HG02798 (cell line): ENCODE data around the gene BRIP1.
A peak's percentile ranks its signal among the peaks of the same experiment; 100 is the strongest.

Experiments used
- ATAC-seq: cut with Tn5 transposase; IDR thresholded peaks from one replicate; pipeline ENCODE4 v1.9.1; 2021; ENCODE audit warnings: mild to moderate bottlenecking; ENCODE audit not compliant: unreplicated experiment, poor library complexity

BRIP1 gene

DNA sequence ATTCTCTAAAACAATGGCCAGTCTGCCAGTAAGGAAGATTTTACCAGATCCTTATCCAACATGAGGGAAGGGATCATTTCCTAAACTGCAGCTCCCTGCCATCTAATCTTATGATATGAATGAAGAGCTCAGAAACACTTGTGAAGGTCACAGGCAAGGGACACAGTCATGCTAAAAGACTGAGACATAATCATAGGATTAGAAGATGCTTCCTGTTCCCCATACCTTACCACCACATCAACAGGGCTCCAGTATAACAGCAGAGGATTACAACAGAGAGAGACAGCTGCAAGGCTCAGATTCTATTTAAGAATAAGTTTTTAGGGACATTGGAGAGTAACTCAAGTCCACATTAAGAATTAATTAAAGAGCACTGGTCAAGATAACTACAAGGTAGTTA, 93.3 kb downstream of the BRIP1 start:
- ATAC-seq, result no peak

- no peak for ATAC-seq
Observed at GRCh38 chr17:61768405-61768804, 94.9 kb downstream of the BRIP1 start.

DNA sequence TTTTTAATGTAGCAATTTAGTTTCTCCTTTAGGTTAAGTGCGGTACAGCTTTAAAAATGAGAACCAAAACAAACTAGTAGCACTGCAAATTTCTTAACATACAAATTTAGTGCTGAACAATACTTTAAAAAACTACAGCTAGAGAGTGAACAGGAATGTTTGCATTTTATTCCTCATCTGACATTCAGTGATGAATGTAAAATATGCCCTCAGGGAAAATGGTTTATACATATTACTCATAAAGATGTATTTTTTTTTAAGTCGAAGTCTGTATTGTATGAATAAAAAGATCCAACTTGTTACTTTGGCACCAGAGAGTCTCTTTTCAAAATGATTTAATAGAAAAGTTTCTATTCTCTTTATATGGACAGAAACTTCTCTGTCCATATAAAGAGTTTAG, 96.8 kb downstream of the BRIP1 start:
- ATAC-seq, result no peak

DNA sequence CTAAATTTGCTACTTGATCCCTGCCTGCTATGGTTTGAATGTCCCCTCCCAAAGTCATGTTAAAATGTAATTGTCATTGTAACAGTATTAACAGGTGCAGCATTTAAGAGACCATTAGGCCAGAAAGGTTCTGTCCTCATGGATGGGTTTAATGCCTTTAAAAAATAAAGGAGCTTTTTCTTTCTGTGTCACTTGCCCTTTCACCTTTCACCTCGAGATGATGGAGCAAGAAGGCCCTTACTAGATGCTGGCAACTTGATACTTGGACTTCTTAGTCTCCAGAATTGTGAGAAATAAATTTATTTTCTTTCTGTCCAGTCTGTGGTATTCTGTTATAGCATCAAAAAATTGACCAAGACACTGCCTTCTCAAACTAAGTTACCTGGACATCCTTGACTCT, 98.5 kb downstream of the BRIP1 start:
- no peak for ATAC-seq

DNA sequence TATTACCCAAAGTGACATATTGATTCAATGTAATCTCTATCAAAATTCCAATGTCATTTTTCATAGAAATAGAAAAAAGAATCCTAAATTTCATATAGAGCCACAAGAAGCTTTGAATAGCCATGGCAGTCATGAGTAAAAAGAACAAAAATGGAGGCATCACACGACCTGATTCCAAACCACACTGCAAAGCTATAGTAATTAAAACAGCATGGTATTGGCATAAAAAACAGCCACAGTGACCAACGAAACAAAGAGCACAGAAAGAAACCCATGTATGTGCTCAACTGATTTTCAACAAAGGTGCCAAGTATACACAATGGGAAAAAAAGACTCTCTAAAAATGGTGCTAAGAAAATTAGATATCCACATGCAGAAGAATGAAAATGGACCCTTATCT, 101.5 kb downstream of the BRIP1 start:
- ATAC-seq, result no peak

DNA sequence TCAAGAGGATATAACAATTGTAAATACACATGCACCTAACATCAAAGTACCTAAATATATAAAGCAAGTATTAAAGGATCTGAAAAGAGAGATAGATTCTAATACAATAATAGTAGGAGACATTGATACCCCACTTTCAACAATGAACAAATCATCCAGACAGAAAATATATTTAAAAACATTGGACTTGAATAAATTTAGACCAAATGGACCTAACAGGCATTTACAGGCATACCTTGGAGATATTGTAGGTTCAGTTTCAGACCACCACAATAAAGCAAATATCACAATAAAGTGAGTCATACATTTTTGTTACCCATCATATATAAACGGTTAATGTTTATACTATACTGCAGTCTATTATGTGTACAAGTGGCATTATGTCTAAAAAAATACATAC, 104.0 kb downstream of the BRIP1 start:
- ATAC-seq, result no peak

- ATAC-seq, result no peak
Observed at GRCh38 chr17:61758430-61758829, 104.9 kb downstream of the BRIP1 start.

GRCh38 chr17:61757168-61757567, 106.2 kb downstream of the BRIP1 start:
- ATAC-seq, result no peak

- ATAC-seq, result no peak
Observed at GRCh38 chr17:61756561-61756960, 106.8 kb downstream of the BRIP1 start.

- no peak for ATAC-seq
Observed at GRCh38 chr17:61755668-61756067, 107.7 kb downstream of the BRIP1 start.

DNA sequence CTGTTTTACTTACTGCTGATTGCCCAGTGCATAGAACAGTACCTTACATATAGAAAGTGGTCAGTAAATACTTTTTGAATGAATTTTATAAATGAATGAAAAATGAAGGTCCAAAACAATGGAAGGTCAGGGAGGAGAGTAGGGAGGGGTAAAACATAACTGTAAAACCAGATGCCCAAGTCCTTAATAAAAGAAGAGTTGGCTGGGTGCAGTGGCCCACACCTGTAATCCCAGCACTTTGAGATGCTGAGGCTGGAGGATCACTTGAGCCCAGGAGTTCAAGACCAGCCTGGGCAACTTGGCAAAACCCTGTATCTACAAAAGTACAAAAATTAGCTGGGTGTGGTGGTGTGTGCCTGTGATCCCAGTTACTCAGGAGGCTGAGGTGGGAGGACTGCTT, 108.2 kb downstream of the BRIP1 start:
- ATAC-seq, result no peak

GRCh38 chr17:61754124-61754523, 109.2 kb downstream of the BRIP1 start:
- ATAC-seq, result no peak

DNA sequence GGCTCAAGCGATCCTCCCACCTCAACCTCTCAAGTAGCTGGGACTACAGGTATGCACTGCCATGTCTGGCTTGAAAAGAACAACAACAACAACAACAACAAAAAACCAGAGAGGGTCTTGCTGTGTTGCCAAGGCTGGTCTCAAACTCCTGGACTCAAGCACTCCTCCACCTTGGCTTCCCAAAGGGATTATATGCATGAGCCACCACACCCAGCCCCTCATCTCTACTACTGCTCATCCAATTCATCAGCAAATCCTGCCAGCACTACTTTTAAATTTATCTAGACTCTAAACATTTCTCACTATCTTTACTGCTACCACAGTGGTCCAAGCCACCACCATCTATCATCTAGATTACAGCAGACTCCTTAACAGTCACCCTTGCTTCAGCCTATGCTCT, 109.6 kb downstream of the BRIP1 start:
- no peak for ATAC-seq

DNA sequence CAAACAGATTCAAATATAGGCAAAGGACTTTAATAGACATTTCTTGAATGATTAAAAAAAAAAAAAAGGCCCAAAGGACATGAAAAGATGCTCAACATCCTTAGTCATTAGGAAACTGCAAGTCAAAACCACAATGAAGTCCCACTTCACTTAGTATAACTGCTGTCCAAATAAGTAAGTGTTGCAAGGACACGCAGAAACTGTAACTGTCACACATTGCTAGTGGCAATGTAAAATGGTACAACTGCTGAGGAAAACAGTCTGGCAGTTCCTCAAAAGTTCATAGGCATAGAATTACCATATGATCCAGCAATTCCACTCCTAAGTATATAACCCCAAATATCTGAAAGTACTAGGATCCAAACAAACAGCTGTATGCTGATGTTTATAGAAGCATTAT, 112.7 kb downstream of the BRIP1 start:
- ATAC-seq, result peak; percentile 91

- no peak for ATAC-seq
Observed at GRCh38 chr17:61749823-61750404, 113.4 kb downstream of the BRIP1 start.

GRCh38 chr17:61746248-61746985, 116.9 kb downstream of the BRIP1 start:
- ATAC-seq, result no peak

DNA sequence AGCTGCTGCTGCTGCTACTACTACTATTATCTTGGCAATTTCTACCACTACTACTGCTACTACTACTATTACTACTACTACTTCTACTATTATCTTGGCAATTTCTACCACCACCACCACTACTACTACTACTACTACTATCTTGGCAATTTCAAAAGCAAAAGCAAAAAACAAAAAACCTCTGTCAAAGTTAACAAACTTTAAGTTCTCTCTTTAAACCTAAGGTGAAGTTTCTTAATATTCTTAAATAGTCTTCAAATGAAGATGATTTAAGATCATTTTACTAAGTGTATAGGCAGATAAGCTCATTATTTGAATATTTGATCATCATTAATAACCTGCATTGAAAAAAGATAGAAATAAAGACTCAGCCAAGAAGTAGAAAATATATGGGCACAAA, 118.5 kb downstream of the BRIP1 start:
- no peak for ATAC-seq

DNA sequence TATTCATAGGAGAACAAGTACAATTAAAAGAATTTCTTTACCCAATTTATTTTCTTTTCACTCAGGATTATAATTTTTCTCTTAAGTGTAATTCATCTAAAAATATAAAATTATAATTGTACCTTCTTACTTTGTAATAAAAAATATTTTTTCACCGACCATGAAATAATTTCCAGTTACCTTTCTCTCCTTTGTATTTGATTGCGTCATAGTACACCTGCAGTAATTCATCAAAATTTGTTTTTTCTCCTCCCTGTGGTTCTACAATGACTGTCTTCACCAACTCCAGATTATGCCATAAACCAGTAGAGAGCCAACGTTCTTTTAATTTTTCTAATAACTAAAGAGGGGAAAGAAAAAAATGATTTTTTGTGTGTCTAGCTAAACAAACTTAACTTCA, 119.1 kb downstream of the BRIP1 start:
- no peak for ATAC-seq

- no peak for ATAC-seq
Observed at GRCh38 chr17:61743766-61744165, 119.6 kb downstream of the BRIP1 start.

DNA sequence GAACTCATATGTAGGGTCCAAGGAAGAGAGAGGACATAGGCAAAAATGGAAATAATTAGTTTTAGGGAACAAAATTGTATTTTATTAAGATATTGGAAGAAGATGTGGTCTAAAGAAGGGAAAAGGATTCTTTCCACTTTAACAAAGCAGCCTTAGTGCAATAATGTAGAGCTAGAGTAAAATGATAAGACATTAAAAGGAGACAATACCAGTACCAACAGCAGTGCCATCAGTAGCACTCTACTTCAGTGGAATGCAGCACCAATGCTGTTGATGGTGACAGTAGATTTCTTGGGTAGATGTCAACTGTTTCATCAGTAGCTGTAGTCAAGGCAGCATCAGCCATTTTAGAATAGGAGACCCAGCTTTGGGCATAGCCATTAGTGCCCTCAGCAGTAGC, 124.3 kb downstream of the BRIP1 start:
- no peak for ATAC-seq

DNA sequence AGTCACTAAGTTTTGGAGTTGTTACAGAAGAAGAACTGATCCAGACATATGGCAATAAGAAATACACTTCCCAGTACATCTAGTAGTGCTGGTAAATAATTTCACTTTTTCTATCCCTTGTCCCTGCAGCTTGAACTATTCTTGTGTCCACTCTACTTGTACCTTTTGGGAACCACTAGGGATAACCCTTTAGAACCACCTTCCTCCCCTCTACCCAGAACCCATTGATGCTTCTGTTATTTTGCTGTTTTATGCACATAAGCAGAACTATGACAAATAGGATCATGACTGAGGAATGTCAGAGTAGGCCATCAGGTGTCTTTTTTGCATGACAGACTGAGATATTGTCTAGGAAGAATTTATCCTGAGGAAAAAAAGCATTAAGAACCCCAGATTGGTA, 125.1 kb downstream of the BRIP1 start:
- no peak for ATAC-seq

DNA sequence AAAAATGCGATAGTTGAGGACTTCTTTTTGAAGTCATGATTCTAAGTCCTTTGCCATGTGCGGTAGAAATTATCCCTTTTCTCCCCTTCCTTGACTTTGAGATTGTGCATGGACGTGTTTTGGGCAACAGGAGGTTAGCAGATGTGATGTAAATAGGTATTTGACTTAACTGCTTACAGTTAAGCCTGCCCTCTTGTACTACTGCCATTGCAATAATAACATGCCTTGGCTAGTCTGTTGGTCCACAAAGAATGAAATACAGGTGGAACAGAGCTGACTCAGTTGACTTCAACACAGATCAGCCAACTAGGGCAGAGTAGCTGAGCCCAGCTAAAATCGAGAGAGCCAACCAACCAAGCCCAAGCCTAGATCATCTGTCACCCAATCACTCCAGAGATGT, 125.5 kb downstream of the BRIP1 start:
- ATAC-seq, result no peak
